ENCODE results near the gene SNRNP40. TPM values are rescaled to one million over a fixed set of nuclear protein-coding genes. Genes with fewer than 3 reads are reported as not detected.

SNRNP40 gene
- total RNA-seq, 3 donors from 2014 or later = 40.2 to 73.4 (median 66.6) TPM

DNA sequence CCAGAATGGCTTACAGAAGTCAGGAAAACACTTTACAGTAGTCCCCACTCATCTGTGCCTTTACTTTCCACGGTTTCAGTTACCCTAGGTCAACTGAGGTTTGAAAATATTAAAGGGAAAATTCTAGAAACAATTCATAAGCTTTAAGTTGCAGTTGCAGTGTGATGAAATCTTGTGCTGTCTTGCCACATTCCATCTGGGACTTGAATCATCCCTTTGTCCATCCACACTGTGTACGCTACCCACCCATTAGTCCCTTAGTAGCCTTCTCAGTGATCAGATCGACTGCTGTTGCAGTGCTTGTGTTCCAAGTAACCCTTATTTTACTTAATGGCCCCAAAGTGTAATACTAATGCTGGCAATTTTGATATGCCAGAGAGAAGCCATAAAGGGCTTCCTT, 30.8 kb upstream of the SNRNP40 start:
- Histone ChIP-seq H3K9me3 (no peaks in the 10 kb centered on the region), H3K4me1 (no peaks in the 10 kb centered on the region), H3K27ac (no peak overlapping the region), H3K4me3 (no peak overlapping the region), H3K36me3 (no peaks in the 10 kb centered on the region), H3K27me3 (no peaks in the 10 kb centered on the region)
- TF ChIP-seq POLR2A (IDR thresholded peaks at IDR 0.05) (no peak), CTCF (IDR thresholded peaks at IDR 0.05) (no peak), POLR2AphosphoS5 (IDR thresholded peaks at IDR 0.05) (no peak)
- no peak for DNase-seq (ENCODE audit: low spot score in 2 of 2)
- intact Hi-C loops (cut with DNase I; ENCODE audit: low total_unique reads) = no loop called here

- no peak for DNase-seq (ENCODE audit: low spot score in 2 of 2)
- intact Hi-C loops (cut with DNase I; ENCODE audit: low total_unique reads) = no loop called here
- Histone ChIP-seq H3K27me3 (no peaks in the 10 kb centered on the region), H3K4me1 (no peaks in the 10 kb centered on the region), H3K36me3 (no peaks in the 10 kb centered on the region), H3K9me3 (no peaks in the 10 kb centered on the region), H3K27ac (no peak overlapping the region), H3K4me3 (no peak overlapping the region)
- no peak for TF ChIP-seq POLR2A (IDR thresholded peaks at IDR 0.05)
- TF ChIP-seq CTCF (IDR thresholded peaks at IDR 0.05) = no peak
- TF ChIP-seq POLR2AphosphoS5 (IDR thresholded peaks at IDR 0.05) = no peak
Observed at GRCh38 chr1:31326461-31326860, 29.9 kb upstream of the SNRNP40 start.

GRCh38 chr1:31324992-31325391, 28.4 kb upstream of the SNRNP40 start:
- Histone ChIP-seq H3K27me3 (no peaks in the 10 kb centered on the region), H3K36me3 (no peaks in the 10 kb centered on the region), H3K27ac (no peak overlapping the region), H3K9me3 (no peaks in the 10 kb centered on the region), H3K4me3 (no peak overlapping the region), H3K4me1 (no peaks in the 10 kb centered on the region)
- intact Hi-C loops (cut with DNase I; ENCODE audit: low total_unique reads) = no loop called here
- TF ChIP-seq CTCF (IDR thresholded peaks at IDR 0.05) (no peak), POLR2AphosphoS5 (IDR thresholded peaks at IDR 0.05) (no peak), POLR2A (IDR thresholded peaks at IDR 0.05) (no peak)
- no peak for DNase-seq (ENCODE audit: low spot score in 2 of 2)

GRCh38 chr1:31324093-31324492, 27.5 kb upstream of the SNRNP40 start:
- intact Hi-C loops (cut with DNase I; ENCODE audit: low total_unique reads) = no loop called here
- no peaks in the 10 kb centered on the region for H3K36me3 ChIP-seq
- no peak overlapping the region for H3K4me3 ChIP-seq
- no peak for DNase-seq (ENCODE audit: low spot score in 2 of 2)
- TF ChIP-seq POLR2AphosphoS5 (IDR thresholded peaks at IDR 0.05) = no peak
- TF ChIP-seq POLR2A (IDR thresholded peaks at IDR 0.05) = no peak
- no peak for TF ChIP-seq CTCF (IDR thresholded peaks at IDR 0.05)
- no peaks in the 10 kb centered on the region for H3K4me1 ChIP-seq
- H3K27ac ChIP-seq = no peak overlapping the region
- H3K9me3 ChIP-seq = no peaks in the 10 kb centered on the region
- H3K27me3 ChIP-seq = no peaks in the 10 kb centered on the region

DNA sequence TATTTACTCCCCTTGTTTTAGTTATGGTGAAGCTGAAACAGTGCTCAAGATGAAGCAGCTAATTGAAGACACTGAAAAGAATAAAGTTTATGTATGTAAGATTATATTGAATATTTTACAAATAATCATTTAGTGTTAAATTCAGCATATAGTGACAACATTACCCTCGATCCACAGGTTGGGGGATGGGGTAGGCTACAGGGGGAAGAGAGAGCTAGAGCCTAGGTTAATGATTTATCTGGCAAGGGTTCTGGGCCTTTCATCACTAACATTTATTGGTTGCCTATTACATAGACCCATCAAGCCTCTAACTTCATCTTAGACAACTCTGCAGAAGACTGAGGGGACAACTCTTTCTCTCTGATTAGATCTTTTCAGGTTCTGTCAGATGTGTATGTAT, 21.6 kb upstream of the SNRNP40 start:
- H3K4me1 ChIP-seq = no peaks in the 10 kb centered on the region
- intact Hi-C loops (cut with DNase I; ENCODE audit: low total_unique reads) = no loop called here
- H3K4me3 ChIP-seq = no peak overlapping the region
- no peak overlapping the region for H3K27ac ChIP-seq
- no peaks in the 10 kb centered on the region for H3K27me3 ChIP-seq
- no peaks in the 10 kb centered on the region for H3K9me3 ChIP-seq
- TF ChIP-seq POLR2AphosphoS5 (IDR thresholded peaks at IDR 0.05) (no peak), CTCF (IDR thresholded peaks at IDR 0.05) (no peak), POLR2A (IDR thresholded peaks at IDR 0.05) (no peak)
- no peaks in the 10 kb centered on the region for H3K36me3 ChIP-seq
- no peak for DNase-seq (ENCODE audit: low spot score in 2 of 2)
